ENCODE data around the gene CPE.

CPE gene

GRCh38 chr4:165369522-165369921, 9.3 kb upstream of the CPE start:
- no peak overlapping the region for H3K27ac Mint-ChIP-seq
- H3K36me3 Mint-ChIP-seq (ENCODE audit: low read depth), result no peaks in the 10 kb centered on the region
- TF ChIP-seq CTCF (IDR thresholded peaks at IDR 0.05), result no peak

GRCh38 chr4:165370530-165370929, 8.3 kb upstream of the CPE start:
- no peak for DNase-seq
- Mint-ChIP-seq H3K4me3 (no peak overlapping the region), H3K4me1 (no peaks in the 10 kb centered on the region), H3K36me3 (ENCODE audit: low read depth) (no peaks in the 10 kb centered on the region), H3K27ac (no peak overlapping the region), H3K9me3 (no peaks in the 10 kb centered on the region), H3K27me3 (ENCODE audit: low read depth, poor library complexity) (peaks cover 5% of the 10 kb centered on the region)
- no peak for TF ChIP-seq CTCF (IDR thresholded peaks at IDR 0.05)

More at GRCh38 chr4:165369522-165369921, 9.3 kb upstream of the CPE start:
- no peaks in the 10 kb centered on the region for H3K9me3 Mint-ChIP-seq
- no peak overlapping the region for H3K4me3 Mint-ChIP-seq
- peaks cover 2% of the 10 kb centered on the region for H3K27me3 Mint-ChIP-seq (ENCODE audit: low read depth, poor library complexity)
- no peak for DNase-seq
- no peaks in the 10 kb centered on the region for H3K4me1 Mint-ChIP-seq

GRCh38 chr4:165375465-165375864, 3.3 kb upstream of the CPE start:
- Mint-ChIP-seq H3K27me3 (ENCODE audit: low read depth, poor library complexity) (peaks cover 33% of the 10 kb centered on the region), H3K4me3 (no peak overlapping the region), H3K4me1 (peaks cover 11% of the 10 kb centered on the region), H3K9me3 (no peaks in the 10 kb centered on the region), H3K36me3 (ENCODE audit: low read depth) (no peaks in the 10 kb centered on the region), H3K27ac (no peak overlapping the region)
- no peak for DNase-seq
- no peak for TF ChIP-seq CTCF (IDR thresholded peaks at IDR 0.05)

- peaks cover 16% of the 10 kb centered on the region for H3K4me1 Mint-ChIP-seq
- no peak for DNase-seq
- no peak for TF ChIP-seq CTCF (IDR thresholded peaks at IDR 0.05)
- no peaks in the 10 kb centered on the region for H3K36me3 Mint-ChIP-seq (ENCODE audit: low read depth)
- peak overlapping the region; percentile 83 for H3K4me3 Mint-ChIP-seq
- no peak overlapping the region for H3K27ac Mint-ChIP-seq
- H3K9me3 Mint-ChIP-seq, result no peaks in the 10 kb centered on the region
- H3K27me3 Mint-ChIP-seq (ENCODE audit: low read depth, poor library complexity), result peaks cover 47% of the 10 kb centered on the region
Observed at GRCh38 chr4:165378398-165378744, 437 bp upstream of the CPE start.

- H3K4me3 Mint-ChIP-seq, result peak overlapping the region; percentile 78
- TF ChIP-seq CTCF (IDR thresholded peaks at IDR 0.05), result no peak
- H3K36me3 Mint-ChIP-seq (ENCODE audit: low read depth), result no peaks in the 10 kb centered on the region
- H3K27me3 Mint-ChIP-seq (ENCODE audit: low read depth, poor library complexity), result peaks cover 47% of the 10 kb centered on the region
- peaks cover 16% of the 10 kb centered on the region for H3K4me1 Mint-ChIP-seq
- no peak overlapping the region for H3K27ac Mint-ChIP-seq
- peak; percentile 30 for DNase-seq
- H3K9me3 Mint-ChIP-seq, result no peaks in the 10 kb centered on the region
Observed at GRCh38 chr4:165379678-165380064, 863 bp downstream of the CPE start.

GRCh38 chr4:165380805-165381204, 2.0 kb downstream of the CPE start:
- no peak overlapping the region for H3K27ac Mint-ChIP-seq
- no peak for DNase-seq
- no peak overlapping the region for H3K4me3 Mint-ChIP-seq
- H3K9me3 Mint-ChIP-seq, result no peaks in the 10 kb centered on the region
- TF ChIP-seq CTCF (IDR thresholded peaks at IDR 0.05), result no peak
- H3K27me3 Mint-ChIP-seq (ENCODE audit: low read depth, poor library complexity), result peaks cover 42% of the 10 kb centered on the region
- no peaks in the 10 kb centered on the region for H3K36me3 Mint-ChIP-seq (ENCODE audit: low read depth)
- peaks cover 16% of the 10 kb centered on the region for H3K4me1 Mint-ChIP-seq
